HG03342 (cell line): Measurements from ENCODE around the gene ZNF488.
"Not testable (repeated sequence)": the region's sequence is repeated elsewhere in the genome, so short reads cannot be mapped to it uniquely, and the experiment has no call there.

ENCODE experiments used
- ATAC-seq: cut with Tn5 transposase; IDR thresholded peaks from one replicate; pipeline ENCODE4 v1.9.1; 2021; ENCODE audit warnings: mild to moderate bottlenecking, moderate library complexity; ENCODE audit not compliant: unreplicated experiment

Gene ZNF488

GRCh38 chr10:47410271-47410670 is 26.2 kb upstream of the ZNF488 start:
- no peak for ATAC-seq

- no peak for ATAC-seq
Observed at GRCh38 chr10:47409866-47410256, 25.8 kb upstream of the ZNF488 start.

GRCh38 chr10:47409171-47409865 is 25.2 kb upstream of the ZNF488 start:
- no peak for ATAC-seq

- no peak for ATAC-seq
Observed at GRCh38 chr10:47408606-47409005, 24.5 kb upstream of the ZNF488 start.

GRCh38 chr10:47406870-47407691 is 23.0 kb upstream of the ZNF488 start:
- ATAC-seq = no peak

GRCh38 chr10:47406548-47406869 is 22.4 kb upstream of the ZNF488 start:
- ATAC-seq = no peak

- ATAC-seq = no peak
Observed at GRCh38 chr10:47405857-47406547, 21.9 kb upstream of the ZNF488 start.

- ATAC-seq = no peak
Observed at GRCh38 chr10:47404937-47405336, 20.8 kb upstream of the ZNF488 start.

- no peak for ATAC-seq
Observed at GRCh38 chr10:47404446-47404845, 20.4 kb upstream of the ZNF488 start.

- ATAC-seq = no peak
Observed at GRCh38 chr10:47403446-47404318, 19.6 kb upstream of the ZNF488 start.

- ATAC-seq = no peak
Observed at GRCh38 chr10:47402641-47403301, 18.7 kb upstream of the ZNF488 start.

GRCh38 chr10:47401874-47402640 is 18.0 kb upstream of the ZNF488 start:
- no peak for ATAC-seq

- no peak for ATAC-seq
Observed at GRCh38 chr10:47401210-47401609, 17.1 kb upstream of the ZNF488 start.

GRCh38 chr10:47400786-47401185 is 16.7 kb upstream of the ZNF488 start:
- no peak for ATAC-seq

GRCh38 chr10:47400251-47400650 is 16.2 kb upstream of the ZNF488 start:
- ATAC-seq = no peak

GRCh38 chr10:47397256-47397655 is 13.2 kb upstream of the ZNF488 start:
- ATAC-seq = no peak

- no peak for ATAC-seq
Observed at GRCh38 chr10:47396311-47396717, 12.2 kb upstream of the ZNF488 start.

- ATAC-seq = no peak
Observed at GRCh38 chr10:47389619-47390018, 5.5 kb upstream of the ZNF488 start.

GRCh38 chr10:47388879-47389278 is 4.8 kb upstream of the ZNF488 start:
- no peak for ATAC-seq

GRCh38 chr10:47386104-47386503 is 2.0 kb upstream of the ZNF488 start:
- ATAC-seq = not testable (repeated sequence)
